ENCODE results near the gene NEXN. TPM values are rescaled to one million over a fixed set of nuclear protein-coding genes. Genes with fewer than 3 reads are reported as not detected.

NEXN gene
- total and polyA plus RNA-seq, 4 donors, result 7.6 to 20.9 (median 12.5) TPM

DNA sequence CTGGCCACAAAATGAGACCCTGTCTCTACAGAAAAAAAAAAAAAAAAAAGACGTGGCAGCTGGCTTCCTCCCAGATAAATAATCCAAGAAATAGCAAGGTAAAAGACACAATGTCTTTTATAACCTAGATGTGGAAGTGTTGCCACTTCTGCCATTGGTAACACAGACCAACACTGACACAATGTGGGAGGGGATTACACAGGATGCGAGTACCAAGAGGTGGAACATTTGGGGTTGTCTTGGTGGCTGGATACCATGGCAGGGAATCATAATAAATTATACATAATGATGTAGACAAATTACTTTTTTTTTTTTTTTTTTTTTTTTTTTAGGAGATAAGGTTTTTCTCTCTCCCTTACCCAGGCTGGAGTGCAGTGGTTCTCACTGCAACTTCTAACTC is 6.0 kb upstream of the NEXN start:
- H3K4me3 ChIP-seq, result no peak overlapping the region
- no peak for ATAC-seq (ENCODE audit: insufficient read depth, low FRiP score)
- DNase-seq, result no peak
- peaks cover 0 to 2% (median 0%) of the 10 kb centered on the region in 5 donors for H3K4me1 ChIP-seq (ENCODE audit: control insufficient read depth in 5 of 5, insufficient read depth in 5 of 5, low read length in 5 of 5)
- TF ChIP-seq, protein P1, sequence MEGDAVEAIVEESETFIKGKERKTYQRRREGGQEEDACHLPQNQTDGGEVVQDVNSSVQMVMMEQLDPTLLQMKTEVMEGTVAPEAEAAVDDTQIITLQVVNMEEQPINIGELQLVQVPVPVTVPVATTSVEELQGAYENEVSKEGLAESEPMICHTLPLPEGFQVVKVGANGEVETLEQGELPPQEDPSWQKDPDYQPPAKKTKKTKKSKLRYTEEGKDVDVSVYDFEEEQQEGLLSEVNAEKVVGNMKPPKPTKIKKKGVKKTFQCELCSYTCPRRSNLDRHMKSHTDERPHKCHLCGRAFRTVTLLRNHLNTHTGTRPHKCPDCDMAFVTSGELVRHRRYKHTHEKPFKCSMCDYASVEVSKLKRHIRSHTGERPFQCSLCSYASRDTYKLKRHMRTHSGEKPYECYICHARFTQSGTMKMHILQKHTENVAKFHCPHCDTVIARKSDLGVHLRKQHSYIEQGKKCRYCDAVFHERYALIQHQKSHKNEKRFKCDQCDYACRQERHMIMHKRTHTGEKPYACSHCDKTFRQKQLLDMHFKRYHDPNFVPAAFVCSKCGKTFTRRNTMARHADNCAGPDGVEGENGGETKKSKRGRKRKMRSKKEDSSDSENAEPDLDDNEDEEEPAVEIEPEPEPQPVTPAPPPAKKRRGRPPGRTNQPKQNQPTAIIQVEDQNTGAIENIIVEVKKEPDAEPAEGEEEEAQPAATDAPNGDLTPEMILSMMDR (IDR thresholded peaks at IDR 0.05; ENCODE audit: control extremely low read depth, extremely low read depth), result no peak
- H3K36me3 ChIP-seq (ENCODE audit: control insufficient read depth in 4 of 4, insufficient read depth in 4 of 4, low read length in 4 of 4), result no peaks in the 10 kb centered on the region
- 61 to 64% methylated on average over 2 of the region's 2 CpGs for WGBS, 2 donors
- no peaks in the 10 kb centered on the region for H3K27me3 ChIP-seq (ENCODE audit: control insufficient read depth in 3 of 3, insufficient read depth in 3 of 3, low read length in 2 of 3)
- H3K27ac ChIP-seq (ENCODE audit: low read depth in 1 of 2, low read length in 1 of 2), result no peak overlapping the region
- no peak overlapping the region for H3K9ac ChIP-seq (ENCODE audit: insufficient read depth in 1 of 2, low read length in 2 of 2)
- no peaks in the 10 kb centered on the region for H3K9me3 ChIP-seq (ENCODE audit: control insufficient read depth in 4 of 4, insufficient read depth in 3 of 4, low read length in 3 of 4)

DNA sequence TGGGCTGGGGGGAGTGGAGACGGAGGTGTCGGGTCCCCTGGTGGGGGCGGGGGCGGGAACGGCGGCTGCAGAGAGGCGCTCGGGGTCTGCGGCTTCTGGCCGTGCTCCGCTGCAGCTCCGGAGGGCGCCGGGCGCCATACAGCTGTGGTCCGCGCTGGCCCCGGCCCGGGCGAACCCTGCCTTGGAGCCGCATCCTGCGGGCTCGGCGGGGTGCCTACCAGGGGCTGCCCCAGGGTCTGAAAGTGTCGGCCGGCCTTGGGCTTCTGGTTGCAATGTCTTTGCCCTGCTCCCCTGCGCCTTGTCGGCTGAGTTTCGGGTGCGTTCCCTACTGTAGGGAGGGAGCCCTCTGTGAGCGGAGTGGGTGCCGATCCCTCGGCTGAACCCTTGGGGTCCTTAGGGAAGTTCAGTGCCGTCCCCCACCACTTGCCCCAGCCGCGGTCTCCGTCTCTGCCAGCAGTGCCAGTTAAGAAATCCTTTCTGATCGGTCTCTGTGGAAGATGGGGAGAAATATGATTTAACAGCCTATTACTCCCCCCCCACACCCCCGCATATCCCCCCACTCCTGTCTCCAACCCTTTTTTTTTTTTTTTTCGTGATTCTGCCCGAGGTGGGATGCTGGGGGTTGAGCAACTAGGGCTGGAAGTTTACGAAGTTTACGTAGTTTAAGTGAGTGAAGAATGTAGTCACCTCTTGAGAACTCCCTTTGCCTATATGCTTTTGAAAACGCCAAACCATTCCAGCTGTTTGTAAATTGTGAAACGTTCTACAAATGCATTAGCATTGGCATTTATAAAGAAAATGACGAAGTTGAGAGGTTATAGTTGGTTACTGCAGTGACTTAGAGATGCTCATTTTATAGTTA is 588 bp downstream of the NEXN start:
- peak overlapping the region; percentile 96 to 97 for H3K27ac ChIP-seq (ENCODE audit: low read depth in 1 of 2, low read length in 1 of 2)
- peak overlapping the region; percentile 74 for H3K4me3 ChIP-seq
- ATAC-seq (ENCODE audit: insufficient read depth, low FRiP score), result peak; percentile 59
- TF ChIP-seq, protein P1 (IDR thresholded peaks at IDR 0.05; ENCODE audit: control extremely low read depth, extremely low read depth), result no peak
- H3K4me1 ChIP-seq (ENCODE audit: control insufficient read depth in 5 of 5, insufficient read depth in 5 of 5, low read length in 5 of 5), result peaks cover 0 to 21% (median 0%) of the 10 kb centered on the region in 5 donors
- peak; percentile 67 to 90 (median 90) for DNase-seq
- H3K9me3 ChIP-seq (ENCODE audit: control insufficient read depth in 4 of 4, insufficient read depth in 3 of 4, low read length in 3 of 4), result peaks cover 0 to 1% (median 0%) of the 10 kb centered on the region in 4 donors
- 1 to 2% methylated on average over 41 to 46 of the region's 46 CpGs for WGBS, 2 donors
- H3K27me3 ChIP-seq (ENCODE audit: control insufficient read depth in 3 of 3, insufficient read depth in 3 of 3, low read length in 2 of 3), result no peaks in the 10 kb centered on the region
- H3K9ac ChIP-seq (ENCODE audit: insufficient read depth in 1 of 2, low read length in 2 of 2), result peak overlapping the region; percentile 48 to 74
- H3K36me3 ChIP-seq (ENCODE audit: control insufficient read depth in 4 of 4, insufficient read depth in 4 of 4, low read length in 4 of 4), result peaks cover 0 to 7% (median under 1%) of the 10 kb centered on the region in 4 donors

DNA sequence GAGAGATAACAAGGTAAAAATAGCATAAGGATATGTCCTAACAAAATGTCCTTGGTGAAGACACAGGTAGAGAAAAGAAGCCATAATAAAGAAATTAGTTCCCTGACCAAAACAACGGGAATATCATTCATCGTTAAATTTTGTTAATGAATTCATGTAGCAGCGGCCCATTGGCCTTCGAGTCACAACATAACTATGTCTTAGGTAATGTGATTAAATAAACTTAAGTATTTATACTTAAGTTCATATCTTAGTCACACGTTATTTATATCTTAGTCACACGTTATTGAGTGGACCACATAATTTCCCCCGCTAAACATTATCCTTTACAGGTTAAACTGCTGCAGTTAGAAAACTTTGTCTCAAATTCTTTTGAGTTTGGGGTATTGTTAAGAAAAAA is 1.2 kb downstream of the NEXN start:
- H3K27ac ChIP-seq (ENCODE audit: low read depth in 1 of 2, low read length in 1 of 2), result peak overlapping the region in 1 of 2 donors; percentile 97
- peaks cover 0 to 7% (median under 1%) of the 10 kb centered on the region in 4 donors for H3K36me3 ChIP-seq (ENCODE audit: control insufficient read depth in 4 of 4, insufficient read depth in 4 of 4, low read length in 4 of 4)
- ATAC-seq (ENCODE audit: insufficient read depth, low FRiP score) (peak; percentile 51), DNase-seq (peak in 1 of 3 donors; percentile 29)
- H3K9me3 ChIP-seq (ENCODE audit: control insufficient read depth in 4 of 4, insufficient read depth in 3 of 4, low read length in 3 of 4), result peaks cover 0 to 1% (median 0%) of the 10 kb centered on the region in 4 donors
- TF ChIP-seq, protein P1 (IDR thresholded peaks at IDR 0.05; ENCODE audit: control extremely low read depth, extremely low read depth), result no peak
- 59 to 72% methylated on average over 7 of the region's 7 CpGs for WGBS, 2 donors
- peaks cover 0 to 21% (median 0%) of the 10 kb centered on the region in 5 donors for H3K4me1 ChIP-seq (ENCODE audit: control insufficient read depth in 5 of 5, insufficient read depth in 5 of 5, low read length in 5 of 5)
- H3K4me3 ChIP-seq, result no peak overlapping the region
- H3K27me3 ChIP-seq (ENCODE audit: control insufficient read depth in 3 of 3, insufficient read depth in 3 of 3, low read length in 2 of 3), result no peaks in the 10 kb centered on the region
- peak overlapping the region in 1 of 2 donors; percentile 74 for H3K9ac ChIP-seq (ENCODE audit: insufficient read depth in 1 of 2, low read length in 2 of 2)

Measured in lung (tissue), 12 donors.